ENCODE results near the gene SESN2.

Gene SESN2

DNA sequence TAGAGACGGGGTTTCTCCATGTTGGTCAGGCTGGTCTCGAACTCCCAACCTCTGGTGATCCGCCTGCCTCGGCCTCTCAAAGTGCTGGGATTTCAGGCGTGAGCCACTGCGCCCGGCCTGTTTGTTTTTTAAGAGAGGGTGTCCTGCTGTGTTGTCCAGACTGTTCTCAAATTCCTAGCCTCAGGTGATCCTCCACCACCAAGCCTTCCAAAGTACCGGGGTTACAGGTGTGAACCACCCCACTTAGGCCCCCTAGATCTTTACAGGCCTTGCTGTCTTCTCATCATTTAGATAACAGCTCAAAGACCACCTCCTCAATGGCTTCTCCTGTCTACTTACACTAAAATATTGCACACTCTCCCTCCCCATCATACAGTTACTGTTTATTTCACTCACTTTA is 6.3 kb downstream of the SESN2 start:
- H3K9ac ChIP-seq = no peak overlapping the region
- no peak overlapping the region for H3K27ac ChIP-seq
- peaks cover 4% of the 10 kb centered on the region for H3K4me1 ChIP-seq
- H2AFZ ChIP-seq = no peak overlapping the region
- H3K4me3 ChIP-seq (ENCODE audit: low read depth, low read length) = no peak overlapping the region
- no peaks in the 10 kb centered on the region for H3K9me3 ChIP-seq (ENCODE audit: control insufficient read depth, low read length)
- H3K36me3 ChIP-seq (ENCODE audit: control insufficient read depth, insufficient read depth, low read length) = no peaks in the 10 kb centered on the region
- TF ChIP-seq, protein P1, sequence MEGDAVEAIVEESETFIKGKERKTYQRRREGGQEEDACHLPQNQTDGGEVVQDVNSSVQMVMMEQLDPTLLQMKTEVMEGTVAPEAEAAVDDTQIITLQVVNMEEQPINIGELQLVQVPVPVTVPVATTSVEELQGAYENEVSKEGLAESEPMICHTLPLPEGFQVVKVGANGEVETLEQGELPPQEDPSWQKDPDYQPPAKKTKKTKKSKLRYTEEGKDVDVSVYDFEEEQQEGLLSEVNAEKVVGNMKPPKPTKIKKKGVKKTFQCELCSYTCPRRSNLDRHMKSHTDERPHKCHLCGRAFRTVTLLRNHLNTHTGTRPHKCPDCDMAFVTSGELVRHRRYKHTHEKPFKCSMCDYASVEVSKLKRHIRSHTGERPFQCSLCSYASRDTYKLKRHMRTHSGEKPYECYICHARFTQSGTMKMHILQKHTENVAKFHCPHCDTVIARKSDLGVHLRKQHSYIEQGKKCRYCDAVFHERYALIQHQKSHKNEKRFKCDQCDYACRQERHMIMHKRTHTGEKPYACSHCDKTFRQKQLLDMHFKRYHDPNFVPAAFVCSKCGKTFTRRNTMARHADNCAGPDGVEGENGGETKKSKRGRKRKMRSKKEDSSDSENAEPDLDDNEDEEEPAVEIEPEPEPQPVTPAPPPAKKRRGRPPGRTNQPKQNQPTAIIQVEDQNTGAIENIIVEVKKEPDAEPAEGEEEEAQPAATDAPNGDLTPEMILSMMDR (IDR thresholded peaks at IDR 0.05) = no peak
- H3K27me3 ChIP-seq (ENCODE audit: control insufficient read depth, insufficient read depth, low read length) = no peaks in the 10 kb centered on the region
- no peak overlapping the region for H3K4me2 ChIP-seq (ENCODE audit: low read length)
- H3K79me2 ChIP-seq = peaks cover 13% of the 10 kb centered on the region

DNA sequence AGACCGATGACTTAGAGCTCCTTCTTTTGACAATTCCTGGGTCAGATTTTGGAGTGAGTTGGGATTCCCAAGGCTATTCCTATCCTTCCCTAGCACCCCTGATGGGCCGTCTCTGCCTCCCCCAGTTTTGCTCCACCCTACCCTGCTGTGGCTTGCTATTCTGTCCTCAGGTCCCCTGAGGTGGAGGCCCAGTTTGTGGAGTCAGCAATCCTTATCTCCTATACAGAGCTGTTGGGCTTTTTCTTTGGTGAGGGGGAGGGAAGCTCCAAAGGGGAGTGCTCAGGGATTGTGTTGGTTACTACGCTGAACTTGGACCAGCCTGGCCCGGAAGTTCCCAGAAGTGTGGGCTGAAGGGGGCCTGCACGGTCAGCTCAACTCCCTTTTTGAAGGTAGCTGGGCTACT is 7.6 kb downstream of the SESN2 start:
- Histone ChIP-seq H3K9ac (no peak overlapping the region), H3K79me2 (peaks cover 9% of the 10 kb centered on the region), H3K36me3 (ENCODE audit: control insufficient read depth, insufficient read depth, low read length) (no peaks in the 10 kb centered on the region), H3K4me1 (peaks cover 4% of the 10 kb centered on the region), H2AFZ (no peak overlapping the region), H3K9me3 (ENCODE audit: control insufficient read depth, low read length) (no peaks in the 10 kb centered on the region), H3K4me3 (ENCODE audit: low read depth, low read length) (no peak overlapping the region), H3K27ac (peak overlapping the region; percentile 8), H3K4me2 (ENCODE audit: low read length) (peak overlapping the region; percentile 12), H3K27me3 (ENCODE audit: control insufficient read depth, insufficient read depth, low read length) (no peaks in the 10 kb centered on the region)
- TF ChIP-seq, protein P1 (IDR thresholded peaks at IDR 0.05) = no peak

DNA sequence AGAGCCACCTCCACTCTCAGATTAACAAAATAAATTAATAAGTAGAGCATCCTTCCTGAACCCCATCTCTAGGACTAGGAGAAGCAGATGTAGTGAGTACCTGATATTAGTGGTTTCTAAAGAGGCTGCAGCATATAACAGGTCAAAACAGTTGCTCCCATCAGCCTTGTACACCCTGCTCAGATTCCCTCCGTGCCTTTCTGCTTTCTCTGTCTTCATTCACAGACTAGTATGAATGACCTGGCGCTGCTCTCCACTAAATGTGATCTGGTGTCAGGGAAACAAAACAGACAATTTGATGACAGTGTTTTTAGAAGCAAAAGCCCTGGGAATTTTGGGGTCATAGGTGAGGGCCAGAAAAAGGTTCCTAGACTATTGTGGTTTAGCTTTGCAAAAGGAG is 8.3 kb downstream of the SESN2 start:
- H3K4me3 ChIP-seq (ENCODE audit: low read depth, low read length) = no peak overlapping the region
- H2AFZ ChIP-seq = no peak overlapping the region
- TF ChIP-seq, protein P1 (IDR thresholded peaks at IDR 0.05) = no peak
- H3K4me2 ChIP-seq (ENCODE audit: low read length) = no peak overlapping the region
- no peak overlapping the region for H3K27ac ChIP-seq
- H3K9ac ChIP-seq = no peak overlapping the region
- peaks cover 4% of the 10 kb centered on the region for H3K4me1 ChIP-seq
- no peaks in the 10 kb centered on the region for H3K27me3 ChIP-seq (ENCODE audit: control insufficient read depth, insufficient read depth, low read length)
- no peaks in the 10 kb centered on the region for H3K9me3 ChIP-seq (ENCODE audit: control insufficient read depth, low read length)
- H3K36me3 ChIP-seq (ENCODE audit: control insufficient read depth, insufficient read depth, low read length) = no peaks in the 10 kb centered on the region
- H3K79me2 ChIP-seq = peaks cover 5% of the 10 kb centered on the region

DNA sequence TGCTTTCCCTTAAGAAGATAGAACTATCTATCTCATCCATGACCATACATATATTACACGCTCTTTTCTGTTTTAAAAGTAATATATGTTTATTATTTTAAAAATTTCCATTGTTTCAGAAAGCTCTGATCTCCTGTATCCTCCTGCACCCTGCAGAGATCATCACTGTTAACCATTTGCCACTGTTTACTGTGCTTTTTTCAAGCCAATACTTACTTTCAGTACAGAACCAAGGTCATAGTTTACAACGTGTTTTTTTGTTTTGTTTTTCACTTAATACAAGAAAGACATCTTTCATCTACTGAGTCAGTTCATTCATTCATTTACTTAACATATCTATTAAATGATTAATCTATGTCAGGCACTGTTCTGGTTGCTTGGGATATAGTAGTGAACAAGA is 10.2 kb downstream of the SESN2 start:
- Histone ChIP-seq H3K27me3 (ENCODE audit: control insufficient read depth, insufficient read depth, low read length) (no peaks in the 10 kb centered on the region), H3K4me1 (peaks cover 4% of the 10 kb centered on the region), H3K4me2 (ENCODE audit: low read length) (no peak overlapping the region), H3K27ac (no peak overlapping the region), H3K9me3 (ENCODE audit: control insufficient read depth, low read length) (no peaks in the 10 kb centered on the region), H3K79me2 (no peaks in the 10 kb centered on the region), H3K4me3 (ENCODE audit: low read depth, low read length) (no peak overlapping the region), H2AFZ (no peak overlapping the region), H3K9ac (no peak overlapping the region), H3K36me3 (ENCODE audit: control insufficient read depth, insufficient read depth, low read length) (no peaks in the 10 kb centered on the region)
- TF ChIP-seq, protein P1 (IDR thresholded peaks at IDR 0.05) = no peak

DNA sequence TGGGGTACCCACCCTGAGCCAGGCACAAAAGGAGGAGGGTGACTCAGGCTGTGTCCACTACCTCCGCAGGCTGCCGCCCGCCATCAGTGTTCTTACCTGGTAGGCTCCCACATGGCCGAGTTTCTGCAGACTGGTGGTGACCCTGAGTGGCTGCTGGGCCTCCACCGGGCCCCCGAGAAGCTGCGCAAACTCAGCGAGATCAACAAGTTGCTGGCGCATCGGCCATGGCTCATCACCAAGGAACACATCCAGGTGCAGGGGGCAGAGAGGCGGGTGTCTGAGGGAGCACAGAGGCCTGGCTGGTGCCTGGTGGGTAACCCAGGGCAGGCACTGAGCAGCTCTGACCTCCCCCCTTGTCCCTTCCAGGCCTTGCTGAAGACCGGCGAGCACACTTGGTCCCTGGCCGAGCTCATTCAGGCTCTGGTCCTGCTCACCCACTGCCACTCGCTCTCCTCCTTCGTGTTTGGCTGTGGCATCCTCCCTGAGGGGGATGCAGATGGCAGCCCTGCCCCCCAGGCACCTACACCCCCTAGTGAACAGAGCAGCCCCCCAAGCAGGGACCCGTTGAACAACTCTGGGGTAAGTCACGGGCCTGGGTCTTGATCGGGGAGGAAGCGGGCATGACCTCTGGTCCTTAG is 13.0 kb downstream of the SESN2 start:
- H3K36me3 ChIP-seq (ENCODE audit: control insufficient read depth, insufficient read depth, low read length) = no peaks in the 10 kb centered on the region
- TF ChIP-seq, protein P1 (IDR thresholded peaks at IDR 0.05) = no peak

More for the DNA sequence above, 13.0 kb downstream of the SESN2 start:
- H2AFZ ChIP-seq = no peak overlapping the region
- no peaks in the 10 kb centered on the region for H3K79me2 ChIP-seq
- H3K4me1 ChIP-seq = peaks cover 4% of the 10 kb centered on the region
- no peaks in the 10 kb centered on the region for H3K27me3 ChIP-seq (ENCODE audit: control insufficient read depth, insufficient read depth, low read length)
- H3K4me3 ChIP-seq (ENCODE audit: low read depth, low read length) = no peak overlapping the region
- no peak overlapping the region for H3K27ac ChIP-seq
- no peaks in the 10 kb centered on the region for H3K9me3 ChIP-seq (ENCODE audit: control insufficient read depth, low read length)
- no peak overlapping the region for H3K4me2 ChIP-seq (ENCODE audit: low read length)
- no peak overlapping the region for H3K9ac ChIP-seq

Measured in parathyroid adenoma (tissue), 2 donors.